HepG2 (cell line): Measurements from ENCODE around the gene AKR1A1. TPM values are rescaled to one million over a fixed set of nuclear protein-coding genes. Genes with fewer than 3 reads are reported as not detected.

Experiments
- ATF5 ChIP-seq: sonication (generic); formaldehyde crosslinking; IDR thresholded peaks from 2 replicates; pipeline ENCODE4 v1.4.0; 2020; ENCODE audit warnings: mild to moderate bottlenecking, low read depth, missing genetic modification reagents
- BRD4 ChIP-seq: sonication (generic); formaldehyde crosslinking; IDR thresholded peaks from 2 replicates; pipeline ENCODE4 v1.4.0; 2020; ENCODE audit warnings: missing genetic modification reagents
- CC2D1A ChIP-seq: sonication (generic); formaldehyde crosslinking; IDR thresholded peaks from 2 replicates; pipeline ENCODE4 v1.8.1; 2023; ENCODE audit warnings: mild to moderate bottlenecking, missing genetic modification reagents
- FOXP4 ChIP-seq: sonication (generic); formaldehyde crosslinking; IDR thresholded peaks from 2 replicates; pipeline ENCODE4 v1.4.0; 2020; ENCODE audit warnings: missing genetic modification reagents
- GTF2F1 ChIP-seq: fragments of 150-350 bp; IDR thresholded peaks from 2 replicates; pipeline ENCODE4 v1.6.1; 2014; ENCODE audit warnings: low read length
- IRF1 ChIP-seq: sonication (generic); formaldehyde crosslinking; IDR thresholded peaks from 2 replicates; pipeline ENCODE4 v1.4.0; 2020; ENCODE audit warnings: low read depth, mild to moderate bottlenecking, missing genetic modification reagents
- JARID2 ChIP-seq: sonication (generic); formaldehyde crosslinking; IDR thresholded peaks from 2 replicates; pipeline ENCODE4 v1.8.1; 2023; ENCODE audit warnings: missing genetic modification reagents, inconsistent platforms; ENCODE audit not compliant: insufficient replicate concordance
- KLF13 ChIP-seq: sonication (generic); formaldehyde crosslinking; IDR thresholded peaks from 2 replicates; pipeline ENCODE4 v1.4.0; 2020; ENCODE audit warnings: mild to moderate bottlenecking, missing genetic modification reagents
- MAX ChIP-seq: IDR thresholded peaks from 2 replicates; pipeline ENCODE4 v1.6.1; 2012; ENCODE audit warnings: inconsistent platforms
- PHF5A ChIP-seq: IDR thresholded peaks from one replicate; pipeline ENCODE4 v1.6.1; 2018; ENCODE audit warnings: low read depth, missing genetic modification reagents; ENCODE audit not compliant: unreplicated experiment
- SOX5 ChIP-seq: IDR thresholded peaks from 2 replicates; pipeline ENCODE4 v1.6.1; 2016; ENCODE audit warnings: borderline replicate concordance
- SP2 ChIP-seq: sonication (generic); formaldehyde crosslinking; IDR thresholded peaks from 2 replicates; pipeline ENCODE4 v1.5.1; 2020; ENCODE audit warnings: mild to moderate bottlenecking, missing genetic modification reagents
- TARDBP ChIP-seq: sonication (generic); formaldehyde crosslinking; IDR thresholded peaks from 2 replicates; pipeline ENCODE4 v1.8.0; 2022; ENCODE audit warnings: mild to moderate bottlenecking, missing genetic modification reagents
- TMF1 ChIP-seq: sonication (generic); formaldehyde crosslinking; IDR thresholded peaks from 2 replicates; pipeline ENCODE4 v1.8.1; 2022; ENCODE audit warnings: low read depth, missing genetic modification reagents
- U2AF1 ChIP-seq: fragments of 200-400 bp; formaldehyde crosslinking; optimal IDR thresholded peaks from 2 replicates; pipeline ENCODE3; 2017; ENCODE audit warnings: mild to moderate bottlenecking, low read depth, low read length
- ZBTB14 ChIP-seq: sonication (generic); formaldehyde crosslinking; IDR thresholded peaks from 2 replicates; pipeline ENCODE4 v1.4.0; 2020; ENCODE audit warnings: missing genetic modification reagents
- ZNF513 ChIP-seq: sonication (generic); formaldehyde crosslinking; conservative IDR thresholded peaks from 2 replicates; pipeline ENCODE4 v1.5.0; 2020; ENCODE audit warnings: missing genetic modification reagents
- ZNF660 ChIP-seq: sonication (generic); formaldehyde crosslinking; IDR thresholded peaks from 2 replicates; pipeline ENCODE4 v1.5.1; 2020; ENCODE audit warnings: mild to moderate bottlenecking, low read depth, missing genetic modification reagents, borderline replicate concordance
- ZNF672 ChIP-seq: sonication (generic); formaldehyde crosslinking; IDR thresholded peaks from 2 replicates; pipeline ENCODE4 v1.8.1; 2022; ENCODE audit warnings: missing genetic modification reagents
- ZNF674 ChIP-seq: sonication (generic); formaldehyde crosslinking; IDR thresholded peaks from 2 replicates; pipeline ENCODE4 v1.5.0; 2020; ENCODE audit warnings: low read depth, mild to moderate bottlenecking, missing genetic modification reagents
- ZNF724P ChIP-seq: sonication (generic); formaldehyde crosslinking; IDR thresholded peaks from 2 replicates; pipeline ENCODE4 v1.8.0; 2022; ENCODE audit warnings: missing genetic modification reagents, borderline replicate concordance
- ZNF839 ChIP-seq: sonication (generic); formaldehyde crosslinking; IDR thresholded peaks from 2 replicates; pipeline ENCODE4 v1.4.0; 2020; ENCODE audit warnings: missing genetic modification reagents, mild to moderate bottlenecking, borderline replicate concordance
- polyA plus RNA-seq, 8 experiments: library from polyadenylated mRNA; depleted of rRNA in 3 of 8; stranded (reverse) in 7 of 8; unstranded in 1 of 8; fragments of >200 nt; fragmentation: Illumina TruSeq in 4 of 8; extraction: Trizol in 4 of 8; gene quantifications; 2 replicates each; pipeline versions ENCODE4 v1.2.1 to v1.2.3, GENCODE V29; 2011 to 2016; ENCODE audit warnings: low read depth in 4 of 8, missing spikeins in 1 of 8, mixed read lengths in 1 of 8; ENCODE audit not compliant: insufficient read depth in 1 of 8
- total RNA-seq, 5 experiments: library from RNA; depleted of rRNA; stranded (reverse); fragments of >200 nt; fragmentation: Illumina TruSeq; extraction: Trizol; gene quantifications; 2 replicates each; pipeline ENCODE4 v1.2.3, GENCODE V29; 2016; ENCODE audit warnings: low read depth in 1 of 5

AKR1A1 gene
- total and polyA plus RNA-seq, 2 of the 13 experiments (the other 11 are each of a cell fraction or from before 2014, with no cell fraction given), result 181 to 217 TPM

- TF ChIP-seq FOXP4 (CRISPR knock-in tag) (peak; percentile 75), IRF1 (CRISPR knock-in tag) (no peak), U2AF1 (peak; percentile 96), ZNF660 (CRISPR knock-in tag) (no peak), CC2D1A (no peak), MAX (peak; percentile 85), BRD4 (CRISPR knock-in tag) (0 out of 2 replicates have a peak, but pooled peaks have one; percentile 45), ZNF672 (CRISPR knock-in tag) (no peak), TARDBP (CRISPR knock-in tag) (peak; percentile 95), GTF2F1 (peak; percentile 98), ZNF674 (no peak), ZNF724P (peak; percentile 83; the same call in 1 of the 2 replicates), ZNF839 (CRISPR knock-in tag) (no peak), ATF5 (CRISPR knock-in tag) (peak; percentile 92; the same call in 1 of the 2 replicates), PHF5A (CRISPR knock-in tag) (peak; percentile 81), ZNF513 (peak; percentile 30; the same call in 1 of the 2 replicates), KLF13 (CRISPR knock-in tag) (no peak), TMF1 (CRISPR knock-in tag) (peak; percentile 95), SP2 (CRISPR knock-in tag) (no peak), ZBTB14 (peak; percentile 46; the same call in 1 of the 2 replicates), SOX5 (CRISPR knock-in tag) (peak; percentile 71), JARID2 (CRISPR knock-in tag) (peak; percentile 97)
Observed at GRCh38 chr1:45521413-45522323, 29.0 kb upstream of the AKR1A1 start, which contains the start of gene PRDX1 (continued).
